GM12878 (cell line): ENCODE measurements around the gene ASTL. TPM values are rescaled to one million over a fixed set of nuclear protein-coding genes. Genes with fewer than 3 reads are reported as not detected.

Experiments used
- ATF7 ChIP-seq: fragments of 450-650 bp; IDR thresholded peaks from 2 replicates; pipeline ENCODE4 v1.6.1; 2016; ENCODE audit warnings: low read depth, mild to moderate bottlenecking
- DPF2 ChIP-seq: fragments of 450-650 bp; IDR thresholded peaks from 2 replicates; pipeline ENCODE4 v1.6.1; 2017; ENCODE audit warnings: mild to moderate bottlenecking
- E4F1 ChIP-seq: fragments of 450-650 bp; IDR thresholded peaks from 2 replicates; pipeline ENCODE4 v1.6.1; 2018; ENCODE audit warnings: borderline replicate concordance, mild to moderate bottlenecking; ENCODE audit not compliant: partially characterized antibody
- IKZF1 ChIP-seq: fragments of 450-650 bp; conservative IDR thresholded peaks from 2 replicates; pipeline ENCODE4 v1.6.1; 2017; ENCODE audit warnings: antibody characterized with exemption, mild to moderate bottlenecking
- IRF4 ChIP-seq: IDR thresholded peaks from 2 replicates; pipeline ENCODE4 v1.6.1; 2011; ENCODE audit warnings: low read depth, low read length
- JUND ChIP-seq: IDR thresholded peaks from 2 replicates; pipeline ENCODE4 v1.6.1; 2012; ENCODE audit warnings: low read depth, mild to moderate bottlenecking, low read length, improper control_type of control experiment, moderate library complexity
- MEF2B ChIP-seq: fragments of 450-650 bp; IDR thresholded peaks from 2 replicates; pipeline ENCODE4 v1.6.1; 2018; ENCODE audit warnings: mild to moderate bottlenecking, moderate library complexity; ENCODE audit not compliant: partially characterized antibody, poor library complexity, severe bottlenecking
- NR2C2 ChIP-seq: IDR thresholded peaks from 2 replicates; pipeline ENCODE4 v1.6.1; 2011; ENCODE audit warnings: borderline replicate concordance, low read depth; ENCODE audit not compliant: control insufficient read depth, insufficient read length
- NRF1 ChIP-seq: conservative IDR thresholded peaks from 2 replicates; pipeline ENCODE4 v1.6.1; 2011; ENCODE audit warnings: mild to moderate bottlenecking, low read depth, low read length, improper control_type of control experiment
- PAX5 ChIP-seq: IDR thresholded peaks from 2 replicates; pipeline ENCODE4 v1.6.1; 2011; ENCODE audit warnings: low read depth, low read length, borderline replicate concordance
- REST ChIP-seq: IDR thresholded peaks from 2 replicates; pipeline ENCODE4 v1.6.1; 2012; ENCODE audit warnings: mild to moderate bottlenecking, low read depth, low read length
- RUNX3 ChIP-seq: IDR thresholded peaks from 2 replicates; pipeline ENCODE4 v1.6.1; 2012; ENCODE audit warnings: low read length, inconsistent platforms
- SRF ChIP-seq, 2 experiments: IDR thresholded peaks; 2 replicates each; pipeline ENCODE4 v1.6.1; 2011; ENCODE audit warnings: low read depth in 2 of 2, low read length in 2 of 2, mild to moderate bottlenecking in 1 of 2, moderate library complexity in 1 of 2
- STAT1 ChIP-seq: fragments of 450-650 bp; conservative IDR thresholded peaks from 2 replicates; pipeline ENCODE4 v1.6.1; 2014; ENCODE audit warnings: antibody characterized with exemption, mild to moderate bottlenecking
- ZNF274 ChIP-seq: IDR thresholded peaks from one replicate; pipeline ENCODE4 v1.8.0; 2011; ENCODE audit not compliant: insufficient read length, insufficient read depth
- ZNF687 ChIP-seq: fragments of 450-650 bp; IDR thresholded peaks from 2 replicates; pipeline ENCODE4 v1.6.1; 2017; ENCODE audit warnings: mild to moderate bottlenecking, moderate library complexity
- polyA plus RNA-seq, 11 experiments: library from polyadenylated mRNA; depleted of rRNA in 4 of 11; unstranded in 6 of 11; stranded (reverse) in 5 of 11; fragments of >200 nt; fragmentation: Nextera tagmentation in 4 of 11; fragmentation: Illumina TruSeq in 1 of 11; extraction: Ambion mirVana in 4 of 11; extraction: Trizol in 1 of 11; gene quantifications; 1 replicate in 1 of 11; 2 replicates in 10 of 11; pipeline versions ENCODE4 v1.2.1 to v1.2.3, GENCODE V29; 2011 to 2016; ENCODE audit warnings: inconsistent platforms in 2 of 11, missing spikeins in 2 of 11, low read depth in 1 of 11
- total RNA-seq, 4 experiments: library from RNA; depleted of rRNA in 3 of 4; stranded (reverse); fragments of >200 nt in 3 of 4; fragmentation: Illumina TruSeq in 1 of 4; extraction: Trizol in 1 of 4; gene quantifications; 2 replicates each; pipeline versions ENCODE4 v1.2.1 to v1.2.3, GENCODE V29; 2013 to 2021
- TF ChIP-seq, protein P1 (sequence below): IDR thresholded peaks from 2 replicates; pipeline ENCODE4 v1.6.1; 2011; ENCODE audit warnings: mild to moderate bottlenecking, low read depth, low read length, moderate library complexity; ENCODE audit not compliant: insufficient replicate concordance

Gene ASTL
- total and polyA plus RNA-seq, 10 of the 15 experiments (the other 5 are each of a cell fraction or from before 2014, with no cell fraction given): 0.18 to 1.0 (median 0.38) TPM; not detected in 4

DNA sequence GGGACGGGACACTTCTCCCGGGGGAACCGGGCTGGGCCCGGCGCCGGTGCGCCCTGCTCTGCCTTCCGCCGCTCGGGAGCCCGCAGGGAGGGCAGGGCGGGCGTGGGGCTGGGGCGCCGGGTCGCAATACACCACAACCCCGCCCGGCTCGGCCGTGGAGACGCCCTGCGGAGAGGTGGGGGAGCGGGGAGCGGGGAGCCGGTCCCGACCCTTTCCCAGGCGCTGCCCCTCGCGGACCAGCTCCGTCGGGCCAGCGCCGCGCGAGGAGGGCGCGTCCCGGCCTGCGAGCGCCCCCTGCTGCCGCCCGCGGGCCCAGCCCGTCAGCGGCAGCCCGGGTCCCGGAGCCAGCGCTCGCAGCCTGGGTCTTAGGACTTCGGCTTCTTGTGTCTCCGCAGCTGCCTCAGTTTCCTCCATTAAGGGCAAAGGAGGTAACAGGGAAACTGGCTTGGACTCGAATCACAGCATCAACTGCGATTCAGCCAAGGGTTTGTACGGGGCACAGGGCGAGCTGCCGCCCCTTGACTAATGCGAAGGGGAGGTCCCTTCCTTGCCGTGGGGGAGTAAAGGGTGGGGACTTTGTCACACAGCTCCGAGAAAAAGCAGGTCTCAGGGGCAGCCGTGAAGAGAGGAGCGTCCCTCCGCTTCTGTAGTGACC is 21.3 kb downstream of the ASTL start (continued):
- TF ChIP-seq ZNF687: no peak
- no peak for TF ChIP-seq PAX5
- no peak for TF ChIP-seq REST
- TF ChIP-seq MEF2B: no peak
- no peak for TF ChIP-seq RUNX3
- no peak for TF ChIP-seq E4F1
- no peak for TF ChIP-seq SRF (IDR thresholded peaks at IDR 0.05; ENCODE audit: low read depth in 2 of 2, low read length in 2 of 2)
- TF ChIP-seq IKZF1: peak; percentile 92
- TF ChIP-seq, protein P1, sequence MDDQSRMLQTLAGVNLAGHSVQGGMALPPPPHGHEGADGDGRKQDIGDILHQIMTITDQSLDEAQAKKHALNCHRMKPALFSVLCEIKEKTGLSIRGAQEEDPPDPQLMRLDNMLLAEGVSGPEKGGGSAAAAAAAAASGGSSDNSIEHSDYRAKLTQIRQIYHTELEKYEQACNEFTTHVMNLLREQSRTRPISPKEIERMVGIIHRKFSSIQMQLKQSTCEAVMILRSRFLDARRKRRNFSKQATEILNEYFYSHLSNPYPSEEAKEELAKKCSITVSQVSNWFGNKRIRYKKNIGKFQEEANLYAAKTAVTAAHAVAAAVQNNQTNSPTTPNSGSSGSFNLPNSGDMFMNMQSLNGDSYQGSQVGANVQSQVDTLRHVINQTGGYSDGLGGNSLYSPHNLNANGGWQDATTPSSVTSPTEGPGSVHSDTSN: no peak
- TF ChIP-seq IRF4: no peak
- no peak for TF ChIP-seq STAT1
- TF ChIP-seq NR2C2: no peak
- peak; percentile 61; the same call in 1 of the 2 replicates for TF ChIP-seq DPF2
- no peak for TF ChIP-seq NRF1
- no peak for TF ChIP-seq JUND
- TF ChIP-seq ATF7: no peak
- no peak for TF ChIP-seq ZNF274
